ENCODE measurements around the gene LCN2.

The LCN2 gene

GRCh38 chr9:128144239-128145181 lies 4.7 kb upstream of the LCN2 start:
- H3K27ac ChIP-seq (ENCODE audit: low read depth, low read length), result no peak overlapping the region
- 92% methylated on average over 22 of the region's 22 CpGs for WGBS
- no peaks in the 10 kb centered on the region for H3K9me3 ChIP-seq (ENCODE audit: insufficient read depth, low read depth, low read length)

DNA sequence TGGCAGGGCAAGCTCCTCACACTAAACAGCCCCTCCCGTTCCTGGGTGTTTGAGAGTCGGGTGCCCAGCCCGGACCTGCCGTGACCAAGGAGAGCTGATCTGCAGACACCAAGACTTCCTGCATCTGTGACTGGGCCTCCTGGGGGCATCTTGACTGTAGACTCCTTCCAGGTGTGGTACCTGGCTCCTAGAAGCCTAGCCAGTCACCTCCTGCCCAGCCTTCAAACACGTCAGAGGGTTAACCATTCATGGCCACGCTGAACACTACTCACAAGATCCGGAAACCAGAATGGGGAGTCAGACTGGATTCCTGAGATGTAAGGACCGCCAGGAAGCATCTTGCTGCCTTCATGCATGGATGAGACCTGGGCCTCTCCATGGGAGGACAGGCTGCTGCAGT lies 3.7 kb upstream of the LCN2 start:
- Histone ChIP-seq H3K36me3 (ENCODE audit: insufficient read depth, low read length) (no peaks in the 10 kb centered on the region), H3K4me3 (ENCODE audit: low read length) (no peak overlapping the region), H3K27me3 (ENCODE audit: insufficient read depth, low read length) (no peaks in the 10 kb centered on the region), H3K27ac (ENCODE audit: low read depth, low read length) (no peak overlapping the region), H3K9me3 (ENCODE audit: insufficient read depth, low read depth, low read length) (no peaks in the 10 kb centered on the region), H3K9ac (ENCODE audit: low read depth, low read length) (no peak overlapping the region), H3K4me1 (ENCODE audit: insufficient read depth, low read length) (peaks cover 3% of the 10 kb centered on the region; the same call in 1 of the 2 replicates)
- 80% methylated on average over 8 of the region's 8 CpGs for WGBS

More at GRCh38 chr9:128144239-128145181, 4.7 kb upstream of the LCN2 start:
- H3K36me3 ChIP-seq (ENCODE audit: insufficient read depth, low read length), result no peaks in the 10 kb centered on the region
- H3K27me3 ChIP-seq (ENCODE audit: insufficient read depth, low read length), result no peaks in the 10 kb centered on the region
- H3K4me3 ChIP-seq (ENCODE audit: low read length), result no peak overlapping the region
- no peaks in the 10 kb centered on the region for H3K4me1 ChIP-seq (ENCODE audit: insufficient read depth, low read length)
- no peak overlapping the region for H3K9ac ChIP-seq (ENCODE audit: low read depth, low read length)

GRCh38 chr9:128145951-128146351 lies 3.3 kb upstream of the LCN2 start:
- Histone ChIP-seq H3K9ac (ENCODE audit: low read depth, low read length) (no peak overlapping the region), H3K36me3 (ENCODE audit: insufficient read depth, low read length) (no peaks in the 10 kb centered on the region), H3K9me3 (ENCODE audit: insufficient read depth, low read depth, low read length) (no peaks in the 10 kb centered on the region), H3K4me1 (ENCODE audit: insufficient read depth, low read length) (peaks cover 3% of the 10 kb centered on the region; the same call in 1 of the 2 replicates), H3K4me3 (ENCODE audit: low read length) (no peak overlapping the region), H3K27ac (ENCODE audit: low read depth, low read length) (no peak overlapping the region), H3K27me3 (ENCODE audit: insufficient read depth, low read length) (no peaks in the 10 kb centered on the region)
- 82% methylated on average over 13 of the region's 13 CpGs for WGBS

DNA sequence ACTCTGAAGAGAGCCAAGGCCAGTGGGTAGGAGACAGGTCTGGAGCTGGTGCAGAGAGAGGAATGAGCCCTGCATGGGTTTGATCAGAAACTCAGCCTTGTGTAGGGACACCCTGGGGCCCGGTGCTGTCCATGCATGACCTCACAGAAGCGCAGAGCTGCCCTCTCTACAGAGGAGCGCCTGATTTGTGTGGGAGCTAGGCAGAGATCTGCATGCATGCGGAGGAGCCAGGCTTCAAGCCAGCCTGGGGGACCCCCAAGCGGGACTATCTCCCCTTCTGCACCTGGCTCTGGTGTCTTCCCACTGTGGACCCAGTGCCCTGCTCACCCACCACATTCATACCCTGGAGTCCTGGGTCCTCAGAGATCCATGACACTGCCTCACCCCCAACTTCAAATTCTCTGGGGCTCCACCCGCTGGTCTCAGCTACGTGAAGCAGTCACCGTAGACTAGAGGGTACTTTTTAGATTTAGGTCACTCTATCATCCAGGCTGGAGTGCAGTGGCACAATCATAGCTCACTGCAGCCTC lies 2.6 kb upstream of the LCN2 start:
- no peaks in the 10 kb centered on the region for H3K27me3 ChIP-seq (ENCODE audit: insufficient read depth, low read length)
- no peak overlapping the region for H3K9ac ChIP-seq (ENCODE audit: low read depth, low read length)
- no peak overlapping the region for H3K27ac ChIP-seq (ENCODE audit: low read depth, low read length)
- H3K9me3 ChIP-seq (ENCODE audit: insufficient read depth, low read depth, low read length), result no peaks in the 10 kb centered on the region
- no peaks in the 10 kb centered on the region for H3K36me3 ChIP-seq (ENCODE audit: insufficient read depth, low read length)
- peaks cover 3% of the 10 kb centered on the region; the same call in 1 of the 2 replicates for H3K4me1 ChIP-seq (ENCODE audit: insufficient read depth, low read length)
- H3K4me3 ChIP-seq (ENCODE audit: low read length), result no peak overlapping the region
- WGBS, result 87% methylated on average over 8 of the region's 8 CpGs

DNA sequence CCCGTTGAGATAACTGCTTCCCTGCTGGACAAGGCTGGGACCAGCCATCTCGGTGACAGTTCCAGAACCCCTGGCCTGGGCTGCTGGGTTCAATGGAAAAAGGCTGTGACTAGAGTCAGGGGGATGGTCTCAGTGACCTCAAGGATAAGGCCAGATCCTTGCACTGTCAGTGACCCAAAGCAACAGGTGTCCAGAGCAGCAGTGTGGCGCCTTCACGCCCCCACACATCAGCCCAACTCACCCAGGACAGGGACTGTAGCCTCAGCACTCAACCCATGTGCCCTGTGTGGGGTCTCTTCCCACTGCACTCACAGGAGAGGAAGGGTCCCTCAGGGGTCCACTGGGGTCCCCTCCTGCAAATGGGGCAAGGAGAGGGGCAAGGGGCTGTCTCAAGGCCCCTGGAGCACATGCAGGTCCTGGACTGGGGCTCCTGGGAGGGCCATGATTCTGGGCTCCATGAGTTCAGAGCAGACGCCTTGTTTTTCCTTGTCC lies 698 bp upstream of the LCN2 start:
- no peak overlapping the region for H3K4me3 ChIP-seq (ENCODE audit: low read length)
- no peak overlapping the region for H3K9ac ChIP-seq (ENCODE audit: low read depth, low read length)
- no peak overlapping the region for H3K27ac ChIP-seq (ENCODE audit: low read depth, low read length)
- H3K27me3 ChIP-seq (ENCODE audit: insufficient read depth, low read length), result no peaks in the 10 kb centered on the region
- H3K36me3 ChIP-seq (ENCODE audit: insufficient read depth, low read length), result no peaks in the 10 kb centered on the region
- peaks cover 3% of the 10 kb centered on the region; the same call in 1 of the 2 replicates for H3K4me1 ChIP-seq (ENCODE audit: insufficient read depth, low read length)
- no peaks in the 10 kb centered on the region for H3K9me3 ChIP-seq (ENCODE audit: insufficient read depth, low read depth, low read length)
- 90% methylated on average over 5 of the region's 5 CpGs for WGBS

DNA sequence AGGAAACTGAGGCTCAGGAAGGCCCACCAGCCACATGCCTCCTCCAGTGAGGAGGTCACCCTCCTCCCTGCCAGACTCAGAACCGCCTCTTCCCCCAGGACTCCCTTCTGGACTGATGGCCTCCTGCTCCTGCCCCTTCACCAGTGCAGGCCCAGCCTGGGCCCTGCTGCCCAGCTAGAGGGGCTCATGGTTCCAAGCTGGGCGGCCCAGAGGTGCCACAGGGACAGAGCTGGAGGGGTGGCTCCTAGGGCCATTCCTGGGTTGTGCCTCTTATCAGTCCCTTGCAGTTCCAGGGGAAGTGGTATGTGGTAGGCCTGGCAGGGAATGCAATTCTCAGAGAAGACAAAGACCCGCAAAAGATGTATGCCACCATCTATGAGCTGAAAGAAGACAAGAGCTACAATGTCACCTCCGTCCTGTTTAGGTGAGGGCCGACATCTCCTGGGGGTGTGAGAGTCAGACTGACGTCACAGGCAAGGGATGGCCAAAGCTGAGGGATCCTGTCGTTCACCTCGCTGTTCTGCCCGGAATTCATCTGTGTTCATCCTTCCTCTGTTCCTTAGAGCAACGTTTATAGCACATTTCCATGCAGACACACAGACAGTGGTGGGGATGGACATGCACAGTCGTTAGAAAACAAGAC lies 819 bp downstream of the LCN2 start:
- Histone ChIP-seq H3K27ac (ENCODE audit: low read depth, low read length) (no peak overlapping the region), H3K4me3 (ENCODE audit: low read length) (no peak overlapping the region), H3K27me3 (ENCODE audit: insufficient read depth, low read length) (no peaks in the 10 kb centered on the region), H3K9me3 (ENCODE audit: insufficient read depth, low read depth, low read length) (no peaks in the 10 kb centered on the region), H3K36me3 (ENCODE audit: insufficient read depth, low read length) (no peaks in the 10 kb centered on the region), H3K4me1 (ENCODE audit: insufficient read depth, low read length) (peaks cover 3% of the 10 kb centered on the region; the same call in 1 of the 2 replicates), H3K9ac (ENCODE audit: low read depth, low read length) (no peak overlapping the region)
- 87% methylated on average over 11 of the region's 11 CpGs for WGBS

- H3K4me3 ChIP-seq (ENCODE audit: low read length), result no peak overlapping the region
- H3K4me1 ChIP-seq (ENCODE audit: insufficient read depth, low read length), result peaks cover 3% of the 10 kb centered on the region; the same call in 1 of the 2 replicates
- H3K27ac ChIP-seq (ENCODE audit: low read depth, low read length), result no peak overlapping the region
- H3K9me3 ChIP-seq (ENCODE audit: insufficient read depth, low read depth, low read length), result no peaks in the 10 kb centered on the region
- no peaks in the 10 kb centered on the region for H3K36me3 ChIP-seq (ENCODE audit: insufficient read depth, low read length)
- WGBS, result 72% methylated on average over 19 of the region's 19 CpGs
- no peak overlapping the region; the same call in 1 of the 2 replicates for H3K9ac ChIP-seq (ENCODE audit: low read depth, low read length)
- no peaks in the 10 kb centered on the region for H3K27me3 ChIP-seq (ENCODE audit: insufficient read depth, low read length)
Observed at GRCh38 chr9:128150594-128151308, 1.5 kb downstream of the LCN2 start.

DNA sequence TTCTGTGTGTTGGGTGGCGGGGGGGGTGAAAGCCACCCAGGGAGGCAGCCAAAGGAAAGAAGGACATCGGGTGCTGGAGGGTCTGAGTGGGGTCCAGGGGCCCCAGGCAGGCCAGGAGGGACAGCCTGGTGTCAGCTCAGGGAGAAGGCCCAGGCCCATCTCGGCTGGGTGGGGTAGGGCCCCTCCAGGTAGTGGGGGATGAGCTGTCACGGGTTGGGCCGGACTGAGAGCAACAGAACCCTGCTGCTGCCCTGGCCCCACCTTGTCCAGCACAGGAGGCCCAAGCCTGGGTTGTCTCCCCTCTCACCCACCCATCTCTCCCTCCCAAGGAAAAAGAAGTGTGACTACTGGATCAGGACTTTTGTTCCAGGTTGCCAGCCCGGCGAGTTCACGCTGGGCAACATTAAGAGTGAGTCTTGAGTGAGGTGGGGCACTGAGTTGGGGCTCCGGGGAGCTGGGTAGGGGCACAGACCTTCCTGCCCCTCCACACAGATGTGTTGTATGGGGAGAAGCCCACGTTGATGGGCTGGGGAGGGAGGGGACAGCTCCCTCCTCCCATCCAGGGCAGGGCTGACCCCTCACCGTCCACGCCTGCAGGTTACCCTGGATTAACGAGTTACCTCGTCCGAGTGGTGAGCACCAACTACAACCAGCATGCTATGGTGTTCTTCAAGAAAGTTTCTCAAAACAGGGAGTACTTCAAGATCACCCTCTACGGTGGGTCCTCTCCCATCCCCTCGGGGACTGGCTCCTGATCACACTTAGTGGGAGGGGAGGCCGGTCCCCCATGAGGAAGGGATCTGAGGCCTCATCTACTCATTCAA lies 2.3 kb downstream of the LCN2 start:
- 87% methylated on average over 18 of the region's 18 CpGs for WGBS
- Histone ChIP-seq H3K4me3 (ENCODE audit: low read length) (no peak overlapping the region), H3K4me1 (ENCODE audit: insufficient read depth, low read length) (peaks cover 3% of the 10 kb centered on the region; the same call in 1 of the 2 replicates), H3K27ac (ENCODE audit: low read depth, low read length) (no peak overlapping the region), H3K9me3 (ENCODE audit: insufficient read depth, low read depth, low read length) (no peaks in the 10 kb centered on the region), H3K27me3 (ENCODE audit: insufficient read depth, low read length) (no peaks in the 10 kb centered on the region), H3K9ac (ENCODE audit: low read depth, low read length) (no peak overlapping the region), H3K36me3 (ENCODE audit: insufficient read depth, low read length) (no peaks in the 10 kb centered on the region)

DNA sequence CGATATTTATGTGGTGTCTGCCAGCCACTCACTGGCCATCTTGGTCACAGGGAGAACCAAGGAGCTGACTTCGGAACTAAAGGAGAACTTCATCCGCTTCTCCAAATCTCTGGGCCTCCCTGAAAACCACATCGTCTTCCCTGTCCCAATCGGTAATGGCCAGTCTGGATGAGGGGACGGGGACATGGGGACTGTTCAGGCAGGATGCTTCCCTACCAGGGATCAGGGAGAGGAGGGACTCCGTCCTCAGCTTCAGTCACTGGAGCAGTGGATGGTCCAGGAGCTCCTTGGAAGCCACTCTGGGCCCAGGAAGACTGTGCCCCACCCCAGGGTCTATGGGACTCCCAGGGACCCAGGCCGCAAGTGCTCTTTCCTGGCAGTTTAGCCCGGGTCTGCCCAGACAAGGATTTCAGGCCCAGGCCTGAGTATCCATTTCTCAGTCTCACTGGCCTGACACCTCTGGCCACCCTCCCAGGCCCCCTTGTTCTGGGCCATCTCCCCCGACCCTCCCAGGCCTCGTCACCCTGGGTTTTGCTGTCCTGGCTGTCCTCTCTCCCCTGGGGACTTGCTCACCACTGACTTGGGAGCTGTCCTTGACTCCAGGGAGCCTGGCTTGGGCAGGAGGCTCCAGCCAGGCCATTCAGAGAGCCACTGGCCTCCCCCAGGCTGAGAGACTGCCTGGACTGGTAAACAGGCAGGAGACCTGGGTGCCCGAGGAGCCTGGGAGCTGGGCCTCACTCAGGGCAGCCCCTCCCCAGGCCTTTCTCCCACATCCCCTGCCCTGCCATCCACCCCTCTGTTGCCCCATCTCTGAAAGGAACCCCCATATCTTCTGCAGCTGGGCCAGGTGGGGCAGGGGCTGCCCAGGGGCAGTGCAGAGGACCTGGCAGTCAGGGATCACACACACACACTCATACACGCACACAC lies 3.1 kb downstream of the LCN2 start:
- no peak overlapping the region for H3K27ac ChIP-seq (ENCODE audit: low read depth, low read length)
- no peaks in the 10 kb centered on the region for H3K27me3 ChIP-seq (ENCODE audit: insufficient read depth, low read length)
- H3K36me3 ChIP-seq (ENCODE audit: insufficient read depth, low read length), result no peaks in the 10 kb centered on the region
- no peaks in the 10 kb centered on the region for H3K9me3 ChIP-seq (ENCODE audit: insufficient read depth, low read depth, low read length)
- no peak overlapping the region for H3K4me3 ChIP-seq (ENCODE audit: low read length)
- H3K4me1 ChIP-seq (ENCODE audit: insufficient read depth, low read length), result peaks cover 3% of the 10 kb centered on the region; the same call in 1 of the 2 replicates
- WGBS, result 90% methylated on average over 13 of the region's 13 CpGs
- no peak overlapping the region for H3K9ac ChIP-seq (ENCODE audit: low read depth, low read length)

All from HUES64 (cell line).